CD14-positive monocyte (primary cell): ENCODE measurements around the gene DOC2A. TPM values are rescaled to one million over a fixed set of nuclear protein-coding genes. Genes with fewer than 3 reads are reported as not detected.

Experiments
- DNase-seq, 3 donors: peaks; one replicate each; pipeline ENCODE4 v3.0.0-alpha.2; 2011 to 2022
- H2AFZ ChIP-seq: 2 replicates; pipeline ENCODE4 v1.6.0; 2012; ENCODE audit warnings: mild to moderate bottlenecking, low read depth, low read length, inconsistent platforms; ENCODE audit not compliant: insufficient read depth, poor library complexity, severe bottlenecking
- H3K27ac ChIP-seq, 2 donors: 1 replicate in 1 of 2; 2 replicates in 1 of 2; pipeline ENCODE4 v1.5.1; 2012 to 2013; ENCODE audit warnings: low read length in 2 of 2, control low read depth in 1 of 2, inconsistent platforms in 1 of 2, low read depth in 1 of 2, mild to moderate bottlenecking in 1 of 2
- H3K27me3 ChIP-seq, 2 donors: one replicate each; pipeline versions ENCODE4 v1.6.0 to v1.6.1; 2011 to 2013; ENCODE audit warnings: low read length in 2 of 2; ENCODE audit not compliant: control insufficient read depth in 2 of 2, insufficient read depth in 2 of 2
- H3K36me3 ChIP-seq, 2 donors: replicated peaks in 1 of 2; 1 replicate in 1 of 2; 2 replicates in 1 of 2; pipeline versions ENCODE4 v1.5.1 to v1.6.1; 2012 to 2013; ENCODE audit warnings: low read length in 2 of 2, control low read depth in 1 of 2, inconsistent platforms in 1 of 2, mild to moderate bottlenecking in 1 of 2; ENCODE audit not compliant: insufficient read depth in 2 of 2, control insufficient read depth in 1 of 2
- H3K4me1 ChIP-seq, 2 donors: 1 replicate in 1 of 2; 2 replicates in 1 of 2; pipeline versions ENCODE4 v1.5.1 to v1.6.1; 2012 to 2013; ENCODE audit warnings: low read length in 2 of 2, control low read depth in 1 of 2, inconsistent platforms in 1 of 2, mild to moderate bottlenecking in 1 of 2, moderate library complexity in 1 of 2; ENCODE audit not compliant: insufficient read depth in 2 of 2, control insufficient read depth in 1 of 2
- H3K4me2 ChIP-seq: replicated peaks from 2 replicates; pipeline ENCODE3; 2012; ENCODE audit warnings: low read length, moderate library complexity, mild to moderate bottlenecking; ENCODE audit not compliant: poor library complexity, severe bottlenecking; ENCODE audit errors: extremely low read depth
- H3K4me3 ChIP-seq, 3 experiments: fragments of 200-600 bp in 1 of 3; sonication (generic) in 1 of 3; replicated peaks in 1 of 3; 1 replicate in 2 of 3; 2 replicates in 1 of 3; pipeline ENCODE4 v1.5.1; 2011 to 2013; ENCODE audit warnings: low read length in 3 of 3, mild to moderate bottlenecking in 3 of 3, control low read depth in 2 of 3, low read depth in 2 of 3, inconsistent platforms in 1 of 3, moderate library complexity in 1 of 3
- H3K79me2 ChIP-seq: 2 replicates; pipeline ENCODE4 v1.6.0; 2012; ENCODE audit warnings: mild to moderate bottlenecking, control low read depth, inconsistent platforms, low read length, moderate library complexity; ENCODE audit not compliant: insufficient read depth
- H3K9ac ChIP-seq: 2 replicates; pipeline ENCODE4 v1.6.0; 2017; ENCODE audit warnings: low read length, mild to moderate bottlenecking; ENCODE audit not compliant: insufficient read depth, poor library complexity, severe bottlenecking
- H3K9me3 ChIP-seq, 2 donors: replicated peaks in 1 of 2; 1 replicate in 1 of 2; 2 replicates in 1 of 2; pipeline versions ENCODE4 v1.5.1 to v1.6.1; 2012 to 2013; ENCODE audit warnings: low read length in 2 of 2, control low read depth in 1 of 2; ENCODE audit not compliant: control insufficient read depth in 1 of 2, insufficient read depth in 1 of 2
- H4K20me1 ChIP-seq: 2 replicates; pipeline ENCODE4 v1.6.0; 2012; ENCODE audit warnings: mild to moderate bottlenecking, low read length, control low read depth, moderate library complexity; ENCODE audit not compliant: insufficient read depth
- H3K27ac Mint-ChIP-seq, 7 donors: one replicate each; pipeline ENCODE4 v1.8.0; 2020; ENCODE audit warnings: mild to moderate bottlenecking in 7 of 7, mixed read lengths in 7 of 7, moderate library complexity in 6 of 7, inconsistent platforms in 2 of 7
- H3K27me3 Mint-ChIP-seq, 3 donors: one replicate each; pipeline ENCODE4 v1.8.0; 2021 to 2022; ENCODE audit warnings: low read depth in 3 of 3, mild to moderate bottlenecking in 3 of 3, mixed read lengths in 3 of 3, moderate library complexity in 3 of 3, inconsistent platforms in 1 of 3
- H3K36me3 Mint-ChIP-seq, 2 donors: one replicate each; pipeline ENCODE4 v1.8.0; 2020; ENCODE audit warnings: mixed read lengths in 2 of 2, inconsistent platforms in 1 of 2, mild to moderate bottlenecking in 1 of 2
- H3K4me1 Mint-ChIP-seq: one replicate; pipeline ENCODE4 v1.8.0; 2020; ENCODE audit warnings: mild to moderate bottlenecking, mixed read lengths
- H3K4me3 Mint-ChIP-seq, 2 donors: one replicate each; pipeline ENCODE4 v1.8.0; 2020; ENCODE audit warnings: mild to moderate bottlenecking in 2 of 2, mixed read lengths in 2 of 2, moderate library complexity in 1 of 2
- H3K9me3 Mint-ChIP-seq, 7 donors: one replicate each; pipeline ENCODE4 v1.8.0; 2020 to 2022; ENCODE audit warnings: mixed read lengths in 7 of 7, mild to moderate bottlenecking in 6 of 7, moderate library complexity in 6 of 7, inconsistent platforms in 2 of 7
- WGBS: methylation state at CpG from one replicate; pipeline ENCODE4 v1.1.5; 2013; ENCODE audit warnings: missing lambda C conversion rate; ENCODE audit not compliant: insufficient coverage; 5-methylcytosine and 5-hydroxymethylcytosine counted together
- intact Hi-C, 2 donors: fragments of 100-400 bp; cut with micrococcal nuclease; formaldehyde crosslinking; loops; one replicate each; pipeline versions ENCODE4 v1.15.0 to v1.15.1; 2023
- polyA plus RNA-seq, 3 donors: library from polyadenylated mRNA; depleted of rRNA in 1 of 3; unstranded in 2 of 3; stranded (reverse) in 1 of 3; fragments of 300-500 nt in 2 of 3; fragments of >200 nt in 1 of 3; fragmentation: Illumina TruSeq in 2 of 3; gene quantifications; 1 replicate in 2 of 3; 2 replicates in 1 of 3; pipeline ENCODE4 v1.2.3, GENCODE V29; 2012 to 2021
- TF ChIP-seq, protein P1 (sequence below): fragments of 200-600 bp; IDR thresholded peaks from one replicate; pipeline ENCODE4 v1.8.0; 2022; ENCODE audit warnings: antibody characterized with exemption, mild to moderate bottlenecking

The DOC2A gene
- polyA plus RNA-seq, 3 donors = 0.23 to 3.7 (median 0.66) TPM

DNA sequence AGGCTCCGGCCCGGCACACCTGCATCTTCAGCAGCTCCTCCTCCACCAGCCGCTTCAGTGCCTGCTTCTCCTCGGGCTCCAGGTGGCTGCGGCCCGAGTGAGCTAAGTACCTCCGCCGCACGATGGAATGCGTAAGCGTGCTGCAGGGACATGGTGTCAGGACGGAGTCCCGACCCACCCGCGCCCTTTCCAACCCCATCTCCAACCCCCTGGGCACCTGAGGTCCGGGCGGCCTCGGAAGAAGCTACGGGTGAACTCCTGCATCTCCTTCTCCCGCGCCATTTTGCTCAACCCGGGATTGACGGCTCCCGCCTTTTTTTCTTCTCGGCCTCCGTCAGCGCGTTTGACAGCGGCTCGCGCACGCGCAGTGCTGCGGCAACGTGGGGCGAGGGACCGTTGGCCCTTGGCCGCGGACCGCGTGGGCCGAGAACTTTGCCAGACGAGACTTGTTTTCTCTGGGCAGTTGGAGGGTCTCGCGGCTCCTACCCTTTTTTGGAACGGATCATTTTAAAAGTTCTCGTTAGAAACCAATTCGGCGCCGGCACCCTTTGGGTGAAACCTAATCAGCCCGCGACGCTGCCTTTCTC is 15.4 kb downstream of the DOC2A start, which contains the start of gene HIRIP3:
HIRIP3 (minus strand) TSS at position 294 of the 587 bp plus-strand sequence; CDS start at position 282, 12 bp downstream.
- WGBS = under 1% methylated on average over 53 of the region's 53 CpGs

DNA sequence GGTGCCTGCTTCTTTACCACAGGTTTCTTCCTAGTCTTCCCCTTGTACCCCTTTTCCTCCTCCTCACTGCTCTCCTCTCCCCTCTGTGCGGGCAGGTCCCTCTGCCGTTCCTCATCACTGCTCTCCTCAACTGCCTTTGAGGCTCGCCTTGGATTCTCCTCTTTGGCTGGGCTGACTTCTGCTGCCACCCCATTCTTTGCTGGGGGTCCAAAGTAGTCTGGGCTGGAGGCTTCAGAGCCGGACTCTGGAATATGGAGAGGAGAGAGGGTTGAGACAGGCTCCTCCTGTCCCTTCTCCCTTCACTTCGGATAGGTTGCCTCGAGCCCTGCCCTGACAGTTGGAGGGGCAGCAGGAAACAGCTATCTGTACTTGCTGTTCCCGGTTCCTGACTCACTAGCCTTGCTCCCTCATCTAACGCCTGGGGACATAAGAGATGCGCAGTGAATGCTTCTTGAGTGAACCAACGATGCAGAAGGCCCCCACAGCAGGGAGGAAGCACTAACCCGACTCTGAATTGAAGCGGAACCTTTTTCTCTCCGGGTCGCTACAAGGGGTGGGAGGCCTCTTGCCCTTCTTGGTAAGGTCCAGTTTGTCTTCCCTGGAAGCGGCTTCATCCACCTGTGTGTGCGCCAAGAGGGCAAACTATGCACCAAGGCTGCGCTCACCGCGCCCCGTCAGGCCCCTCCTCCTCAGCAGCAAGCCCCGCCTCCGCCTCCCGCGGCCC is 16.1 kb downstream of the DOC2A start:
- H3K36me3 Mint-ChIP-seq = peaks cover 35 to 49% of the 10 kb centered on the region in 2 donors
- intact Hi-C loops = loop anchor here (5.0 to 10.0 kb wide), 2 partner anchors 180 to 763 kb away; partner anchors contain the start of genes PAGR1 (in 1 of the 2) and PRRT2 (in 1 of the 2)
- Histone ChIP-seq H2AFZ (peak overlapping the region; percentile 99), H3K27me3 (no peaks in the 10 kb centered on the region), H4K20me1 (no peaks in the 10 kb centered on the region), H3K4me3 (peak overlapping the region; percentile 79 to 100 (median 100)), H3K4me1 (peaks cover 18 to 31% of the 10 kb centered on the region in 2 donors), H3K27ac (peak overlapping the region in 1 of 2 donors; percentile 86), H3K9ac (peak overlapping the region; percentile 81), H3K4me2 (peak overlapping the region; percentile 99), H3K79me2 (peaks cover 16% of the 10 kb centered on the region), H3K9me3 (no peaks in the 10 kb centered on the region), H3K36me3 (peaks cover 37 to 59% of the 10 kb centered on the region in 2 donors)
- H3K27me3 Mint-ChIP-seq = peaks cover 0 to 4% (median 0%) of the 10 kb centered on the region in 3 donors
- peak overlapping the region in 6 of 7 donors; percentile 8 to 98 (median 90) for H3K27ac Mint-ChIP-seq
- whole genome bisulfite sequencing = 9% methylated on average over 18 of the region's 24 CpGs
- H3K4me1 Mint-ChIP-seq = peaks cover 23% of the 10 kb centered on the region
- no peak for DNase-seq
- TF ChIP-seq, protein P1, sequence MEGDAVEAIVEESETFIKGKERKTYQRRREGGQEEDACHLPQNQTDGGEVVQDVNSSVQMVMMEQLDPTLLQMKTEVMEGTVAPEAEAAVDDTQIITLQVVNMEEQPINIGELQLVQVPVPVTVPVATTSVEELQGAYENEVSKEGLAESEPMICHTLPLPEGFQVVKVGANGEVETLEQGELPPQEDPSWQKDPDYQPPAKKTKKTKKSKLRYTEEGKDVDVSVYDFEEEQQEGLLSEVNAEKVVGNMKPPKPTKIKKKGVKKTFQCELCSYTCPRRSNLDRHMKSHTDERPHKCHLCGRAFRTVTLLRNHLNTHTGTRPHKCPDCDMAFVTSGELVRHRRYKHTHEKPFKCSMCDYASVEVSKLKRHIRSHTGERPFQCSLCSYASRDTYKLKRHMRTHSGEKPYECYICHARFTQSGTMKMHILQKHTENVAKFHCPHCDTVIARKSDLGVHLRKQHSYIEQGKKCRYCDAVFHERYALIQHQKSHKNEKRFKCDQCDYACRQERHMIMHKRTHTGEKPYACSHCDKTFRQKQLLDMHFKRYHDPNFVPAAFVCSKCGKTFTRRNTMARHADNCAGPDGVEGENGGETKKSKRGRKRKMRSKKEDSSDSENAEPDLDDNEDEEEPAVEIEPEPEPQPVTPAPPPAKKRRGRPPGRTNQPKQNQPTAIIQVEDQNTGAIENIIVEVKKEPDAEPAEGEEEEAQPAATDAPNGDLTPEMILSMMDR = no peak
- no peaks in the 10 kb centered on the region for H3K9me3 Mint-ChIP-seq
- H3K4me3 Mint-ChIP-seq = peak overlapping the region; percentile 91 to 98

More for the DNA sequence above, 15.4 kb downstream of the DOC2A start, which contains the start of gene HIRIP3:
- peaks cover 0 to 5% (median 0%) of the 10 kb centered on the region in 3 donors for H3K27me3 Mint-ChIP-seq
- H3K27me3 ChIP-seq = no peaks in the 10 kb centered on the region
- TF ChIP-seq, protein P1 = no peak
- H3K36me3 ChIP-seq = peaks cover 30 to 59% of the 10 kb centered on the region in 2 donors
- intact Hi-C loops = loop anchor here in 1 of 2 donors (10.0 kb wide), 1 partner anchor 181 kb away; the partner anchor contains the start of genes PAGR1 and PRRT2
- H3K27ac Mint-ChIP-seq = peak within 1 kb of the TSS; percentile 92 to 98 (median 97)
- H3K4me1 ChIP-seq = peaks cover 18 to 31% of the 10 kb centered on the region in 2 donors
- peak within 1 kb of the TSS; percentile 86 to 94 for H3K27ac ChIP-seq
- H3K9ac ChIP-seq = peak within 1 kb of the TSS; percentile 81
- H3K36me3 Mint-ChIP-seq = peaks cover 34 to 48% of the 10 kb centered on the region in 2 donors
- H3K4me2 ChIP-seq = peak within 1 kb of the TSS; percentile 99
- H3K4me1 Mint-ChIP-seq = peaks cover 23% of the 10 kb centered on the region
- H2AFZ ChIP-seq = peak within 1 kb of the TSS; percentile 99
- H3K9me3 Mint-ChIP-seq = no peaks in the 10 kb centered on the region
- H3K4me3 Mint-ChIP-seq = peak within 1 kb of the TSS; percentile 91 to 98
- DNase-seq = peak; percentile 75 to 78 (median 76)
- H4K20me1 ChIP-seq = no peaks in the 10 kb centered on the region
- peak within 1 kb of the TSS; percentile 79 to 100 (median 100) for H3K4me3 ChIP-seq
- H3K79me2 ChIP-seq = peaks cover 16% of the 10 kb centered on the region
- H3K9me3 ChIP-seq = no peaks in the 10 kb centered on the region
